GM13977 (cell line): ENCODE data around the gene GMDS.

Experiments
- DNase-seq: peaks from one replicate; pipeline ENCODE4 v3.0.0; 2012; ENCODE audit warnings: low spot score
- CTCF ChIP-seq: IDR thresholded peaks from 2 replicates; pipeline ENCODE4 v1.5.1; 2012; ENCODE audit warnings: mild to moderate bottlenecking, control low read depth; ENCODE audit not compliant: insufficient read depth; ENCODE audit errors: extremely low read depth, missing control alignments
- in situ Hi-C: fragments of 300-500 bp; cut with MboI; formaldehyde crosslinking; loops from one replicate; pipeline ENCODE4 v1.12.0; 2022; ENCODE audit warnings: low sequenced_read_pairs, low pct_unique_long_range_greater_than_20kb, mixed read lengths, inconsistent platforms; ENCODE audit not compliant: unreplicated experiment

Gene GMDS

GRCh38 chr6:2197984-2198383 is 47.4 kb downstream of the GMDS start:
- in situ Hi-C loops = no loop called here
- TF ChIP-seq CTCF = no peak
- no peak for DNase-seq

GRCh38 chr6:2197177-2197671 is 48.2 kb downstream of the GMDS start:
- in situ Hi-C loops = no loop called here
- DNase-seq = no peak
- TF ChIP-seq CTCF = no peak

GRCh38 chr6:2196079-2196679 is 49.2 kb downstream of the GMDS start:
- DNase-seq = peak; percentile 40
- TF ChIP-seq CTCF = peak; percentile 77
- in situ Hi-C loops = no loop called here

- TF ChIP-seq CTCF = no peak
- in situ Hi-C loops = no loop called here
- no peak for DNase-seq
Observed at GRCh38 chr6:2194643-2195042, 50.8 kb downstream of the GMDS start.

- no peak for DNase-seq
- in situ Hi-C loops = no loop called here
- TF ChIP-seq CTCF = no peak
Observed at GRCh38 chr6:2193931-2194330, 51.5 kb downstream of the GMDS start.

- no peak for DNase-seq
- TF ChIP-seq CTCF = no peak
- in situ Hi-C loops = no loop called here
Observed at GRCh38 chr6:2192976-2193375, 52.4 kb downstream of the GMDS start.
